A549 (cell line): ENCODE measurements around the gene CACNA1G. TPM values are rescaled to one million over a fixed set of nuclear protein-coding genes. Genes with fewer than 3 reads are reported as not detected.

Experiments used
- ATAC-seq, 2 experiments: fragments of 200-7000 bp in 1 of 2; fragments of >200 bp in 1 of 2; cut with Nextera tagmentation in 1 of 2; cut with Tn5 transposase in 1 of 2; 3 replicates each; pipeline versions ENCODE4 v1.8.0 to v1.9.1; 2018 to 2020; ENCODE audit warnings: mild to moderate bottlenecking in 1 of 2, moderate library complexity in 1 of 2
- CTCF ChIA-PET: fragments of 300-600 bp; sonication (Branson Sonifier 250); formaldehyde crosslinking; extraction: SDS; loops from one replicate; lab custom pipeline; 2021; ENCODE audit warnings: antibody characterized with exemption, inconsistent platforms; lab: Yijun Ruan, JAX
- POLR2A ChIA-PET: fragments of 350-600 bp; formaldehyde crosslinking; extraction: SDS; loops from one replicate; lab custom pipeline; 2021; ENCODE audit warnings: antibody characterized with exemption, inconsistent platforms; lab: Yijun Ruan, JAX
- DNase-seq, 2 experiments: peaks; one replicate each; pipeline versions ENCODE4 v3.0.0 to v3.0.0-alpha.2; 2011 to 2016; ENCODE audit warnings: low read depth in 1 of 2, low spot score in 1 of 2
- FAIRE-seq: peaks from 2 replicates; lab custom pipeline; 2011; peaks lifted over from hg19 to GRCh38; lab: Jason Lieb, UNC
- H3K27ac ChIP-seq, 2 experiments: fragments of >200 bp; sonication (Bioruptor Twin); formaldehyde crosslinking; 3 replicates each; pipeline ENCODE4 v1.5.1; 2016 to 2017
- H3K4me1 ChIP-seq: fragments of >200 bp; sonication (Bioruptor Twin); formaldehyde crosslinking; 3 replicates; pipeline ENCODE4 v1.6.1; 2016
- H3K4me2 ChIP-seq: fragments of >200 bp; sonication (Bioruptor Twin); formaldehyde crosslinking; 3 replicates; pipeline ENCODE4 v1.6.1; 2016
- H3K4me3 ChIP-seq: fragments of >200 bp; sonication (Bioruptor Twin); formaldehyde crosslinking; 3 replicates; pipeline ENCODE4 v1.5.1; 2016
- H3K9me3 ChIP-seq: fragments of >200 bp; sonication (Bioruptor Twin); formaldehyde crosslinking; 3 replicates; pipeline ENCODE4 v1.6.1; 2016
- ATOH8 ChIP-seq: fragments of 250-450 bp; sonication (Bioruptor Pico); IDR thresholded peaks from 2 replicates; pipeline ENCODE4 v1.5.0; 2020; ENCODE audit warnings: low read depth, mild to moderate bottlenecking, moderate library complexity
- CEBPB ChIP-seq, 2 experiments: fragments of >200 bp in 1 of 2; sonication (Bioruptor Twin) in 1 of 2; formaldehyde crosslinking in 1 of 2; IDR thresholded peaks; 2 replicates each; pipeline ENCODE4 v1.6.1; 2012 to 2016
- CHD4 ChIP-seq: fragments of 200-600 bp; sonication (generic); IDR thresholded peaks from 2 replicates; pipeline ENCODE4 v1.6.1; 2016; ENCODE audit warnings: antibody characterized with exemption, mild to moderate bottlenecking, borderline replicate concordance
- E2F6 ChIP-seq: IDR thresholded peaks from 2 replicates; pipeline ENCODE4 v1.6.1; 2012; ENCODE audit warnings: low read depth, borderline replicate concordance
- EHF ChIP-seq: fragments of 250-450 bp; sonication (Bioruptor Pico); IDR thresholded peaks from 2 replicates; pipeline ENCODE4 v1.5.0; 2020; ENCODE audit warnings: mild to moderate bottlenecking
- EP300 ChIP-seq, 2 experiments: fragments of >200 bp; sonication (Bioruptor Twin); formaldehyde crosslinking; IDR thresholded peaks; 2 replicates in 1 of 2; 3 replicates in 1 of 2; pipeline ENCODE4 v1.6.1; 2016 to 2017
- FOSB ChIP-seq: fragments of 250-450 bp; sonication (Bioruptor Pico); IDR thresholded peaks from 2 replicates; pipeline ENCODE4 v1.5.0; 2020; ENCODE audit warnings: mild to moderate bottlenecking, moderate library complexity
- FOSL2 ChIP-seq, 2 experiments: fragments of 450-650 bp in 1 of 2; fragments of >200 bp in 1 of 2; sonication (Bioruptor Twin) in 1 of 2; formaldehyde crosslinking; IDR thresholded peaks; 2 replicates each; pipeline versions ENCODE4 v1.5.0 to v1.6.1; 2016 to 2020; ENCODE audit warnings: mild to moderate bottlenecking in 1 of 2, moderate library complexity in 1 of 2
- FOXS1 ChIP-seq: fragments of 250-450 bp; sonication (Bioruptor Pico); IDR thresholded peaks from 2 replicates; pipeline ENCODE4 v1.5.0; 2020; ENCODE audit warnings: mild to moderate bottlenecking, moderate library complexity
- GATA3 ChIP-seq: IDR thresholded peaks from 2 replicates; pipeline ENCODE4 v1.6.1; 2012; ENCODE audit warnings: borderline replicate concordance
- HDAC2 ChIP-seq: fragments of 200-600 bp; sonication (generic); IDR thresholded peaks from 2 replicates; pipeline ENCODE4 v1.6.1; 2016
- HEYL ChIP-seq: fragments of 250-450 bp; sonication (Bioruptor Pico); IDR thresholded peaks from 2 replicates; pipeline ENCODE4 v1.8.0; 2021; ENCODE audit warnings: mild to moderate bottlenecking, moderate library complexity
- HOXB5 ChIP-seq: fragments of 250-450 bp; sonication (Bioruptor Pico); IDR thresholded peaks from 2 replicates; pipeline ENCODE4 v1.5.0; 2020; ENCODE audit warnings: mild to moderate bottlenecking, moderate library complexity
- JUNB ChIP-seq: fragments of >200 bp; sonication (Bioruptor Twin); formaldehyde crosslinking; IDR thresholded peaks from 2 replicates; pipeline ENCODE4 v1.6.1; 2016
- KDM1A ChIP-seq: fragments of 200-600 bp; sonication (generic); IDR thresholded peaks from 2 replicates; pipeline ENCODE4 v1.6.1; 2016; ENCODE audit warnings: low read depth, mild to moderate bottlenecking
- KDM5A ChIP-seq: fragments of 200-600 bp; sonication (generic); IDR thresholded peaks from 2 replicates; pipeline ENCODE4 v1.6.1; 2016; ENCODE audit warnings: antibody characterized with exemption, mild to moderate bottlenecking
- MAFK ChIP-seq: fragments of 450-650 bp; IDR thresholded peaks from 2 replicates; pipeline ENCODE4 v1.6.1; 2014; ENCODE audit not compliant: partially characterized antibody
- NR3C1 ChIP-seq: fragments of >200 bp; sonication (Bioruptor Twin); formaldehyde crosslinking; IDR thresholded peaks from 3 replicates; pipeline ENCODE4 v1.6.1; 2017
- PHF8 ChIP-seq: fragments of 200-600 bp; sonication (generic); IDR thresholded peaks from 2 replicates; pipeline ENCODE4 v1.6.1; 2016; ENCODE audit warnings: low read depth, mild to moderate bottlenecking, antibody characterized with exemption, moderate library complexity, borderline replicate concordance
- RARB ChIP-seq: fragments of 250-450 bp; sonication (Bioruptor Pico); IDR thresholded peaks from 2 replicates; pipeline ENCODE4 v1.8.0; 2021; ENCODE audit warnings: mild to moderate bottlenecking, moderate library complexity
- RFX5 ChIP-seq: fragments of 450-650 bp; IDR thresholded peaks from 2 replicates; pipeline ENCODE4 v1.7.1; 2014; ENCODE audit warnings: antibody characterized with exemption, mild to moderate bottlenecking, moderate library complexity
- SMC3 ChIP-seq: fragments of >200 bp; sonication (Bioruptor Twin); formaldehyde crosslinking; IDR thresholded peaks from 3 replicates; pipeline ENCODE4 v1.6.1; 2018; ENCODE audit warnings: inconsistent platforms
- USF2 ChIP-seq: fragments of 450-650 bp; IDR thresholded peaks from 2 replicates; pipeline ENCODE4 v1.6.1; 2014; ENCODE audit warnings: antibody characterized with exemption
- ZC3H11A ChIP-seq: fragments of 450-650 bp; IDR thresholded peaks from 2 replicates; pipeline ENCODE4 v1.6.1; 2014; ENCODE audit warnings: antibody characterized with exemption, mild to moderate bottlenecking
- ZNF302 ChIP-seq: fragments of 250-450 bp; sonication (Bioruptor Pico); IDR thresholded peaks from 2 replicates; pipeline ENCODE4 v1.9.0; 2021; ENCODE audit warnings: inconsistent platforms, mild to moderate bottlenecking, moderate library complexity
- ZSCAN20 ChIP-seq: fragments of 250-450 bp; sonication (Bioruptor Pico); IDR thresholded peaks from 2 replicates; pipeline ENCODE4 v1.8.0; 2022; ENCODE audit warnings: mild to moderate bottlenecking, moderate library complexity
- WGBS: methylation state at CpG from one replicate; pipeline ENCODE4 v1.1.6; 2017; ENCODE audit errors: missing lambda C conversion rate; 5-methylcytosine and 5-hydroxymethylcytosine counted together
- polyA plus RNA-seq, 4 experiments: library from polyadenylated mRNA; depleted of rRNA in 3 of 4; stranded (reverse); fragments of >200 nt; fragmentation: RNase III in 1 of 4; extraction: RNeasy Plus Mini Kit Qiagen cat#74134 plus additional on column Dnase treatment in 1 of 4; gene quantifications; 2 replicates in 3 of 4; 3 replicates in 1 of 4; pipeline ENCODE4 v1.2.3, GENCODE V29; 2011 to 2017

The CACNA1G gene
- polyA plus RNA-seq, 2 of the 4 experiments (the other 2 are of a cell fraction): 4.0 to 8.9 TPM

- CTCF ChIA-PET: interaction anchor here (0.6 to 3.8 kb wide), 17 partner anchors 9 to 429 kb away, joined by 3 to 16 read pairs (median 4); no protein-coding TSS in a partner anchor
- ATAC-seq (no peak), DNase-seq (no peak), FAIRE-seq (no peak)
- H3K4me3 ChIP-seq: no peak overlapping the region
- no peak overlapping the region for H3K27ac ChIP-seq
- H3K4me2 ChIP-seq: no peak overlapping the region
- peaks cover 1% of the 10 kb centered on the region; the same call in 1 of the 3 replicates for H3K4me1 ChIP-seq
- POLR2A ChIA-PET: interaction anchor here (0.8 kb wide), 1 partner anchor 11 kb away, joined by 5 read pairs; no protein-coding TSS in a partner anchor
- no peaks in the 10 kb centered on the region for H3K9me3 ChIP-seq
- 72% methylated on average over 2 of the region's 2 CpGs for WGBS
- no peak for TF ChIP-seq CHD4
- TF ChIP-seq NR3C1: no peak
- TF ChIP-seq FOXS1 (CRISPR knock-in tag): no peak
- TF ChIP-seq HDAC2: no peak
- no peak for TF ChIP-seq KDM1A
- TF ChIP-seq HEYL: no peak
- no peak for TF ChIP-seq JUNB
- no peak for TF ChIP-seq EP300 (IDR thresholded peaks at IDR 0.05)
- TF ChIP-seq RFX5: no peak
- no peak for TF ChIP-seq KDM5A
- TF ChIP-seq ZSCAN20 (CRISPR knock-in tag): no peak
- no peak for TF ChIP-seq ZC3H11A
- TF ChIP-seq PHF8: no peak
- no peak for TF ChIP-seq SMC3
- no peak for TF ChIP-seq ZNF302
- TF ChIP-seq GATA3: no peak
- TF ChIP-seq E2F6: no peak
- no peak for TF ChIP-seq FOSB (CRISPR knock-in tag)
- TF ChIP-seq RARB (CRISPR knock-in tag): no peak
Measured at GRCh38 chr17:50520483-50520882, 40.0 kb upstream of the CACNA1G start.

GRCh38 chr17:50521514-50521913 is 39.0 kb upstream of the CACNA1G start:
- ATAC-seq: no peak
- no peak overlapping the region for H3K27ac ChIP-seq
- CTCF ChIA-PET: interaction anchor here (0.6 to 3.8 kb wide), 13 partner anchors 10 to 428 kb away, joined by 3 to 16 read pairs (median 6); no protein-coding TSS in a partner anchor
- TF ChIP-seq EP300 (IDR thresholded peaks at IDR 0.05) (no peak), USF2 (no peak), EHF (CRISPR knock-in tag) (no peak), MAFK (no peak)
- TF ChIP-seq, all 56 proteins: peak for 0
- POLR2A ChIA-PET: no interaction called here
- no peak overlapping the region for H3K4me2 ChIP-seq
- DNase-seq (no peak), FAIRE-seq (no peak)
- WGBS: 54% methylated on average over 2 of the region's 2 CpGs
- H3K4me3 ChIP-seq: no peak overlapping the region
- H3K9me3 ChIP-seq: no peaks in the 10 kb centered on the region
- H3K4me1 ChIP-seq: no peaks in the 10 kb centered on the region

- CTCF ChIA-PET: interaction anchor here (0.8 to 2.6 kb wide), 5 partner anchors 19 to 329 kb away, joined by 3 to 12 read pairs (median 5); partner anchors contain the start of gene RSAD1
Measured at GRCh38 chr17:50522766-50523165, 37.7 kb upstream of the CACNA1G start.

More at GRCh38 chr17:50522766-50523165, 37.7 kb upstream of the CACNA1G start:
- TF ChIP-seq ATOH8 (CRISPR knock-in tag): no peak
- no peak for TF ChIP-seq FOSB (CRISPR knock-in tag)
- TF ChIP-seq CEBPB (IDR thresholded peaks at IDR 0.05): no peak
- TF ChIP-seq FOSL2 (IDR thresholded peaks at IDR 0.05): no peak
- no peak for TF ChIP-seq FOSL2 (CRISPR knock-in tag; IDR thresholded peaks at IDR 0.05)
- TF ChIP-seq HOXB5 (CRISPR knock-in tag): no peak
- no peak for TF ChIP-seq USF2
- Histone ChIP-seq H3K27ac (no peak overlapping the region), H3K4me1 (no peaks in the 10 kb centered on the region), H3K4me2 (no peak overlapping the region), H3K9me3 (no peaks in the 10 kb centered on the region), H3K4me3 (no peak overlapping the region)
- 81% methylated on average over 10 of the region's 10 CpGs for WGBS
- POLR2A ChIA-PET: no interaction called here
- DNase-seq (no peak), ATAC-seq (no peak), FAIRE-seq (no peak)
